Brain microvascular endothelial cell (primary cell): Measurements from ENCODE around the gene AURKA.
A peak's percentile ranks its signal among the peaks of the same experiment; 100 is the strongest.

ENCODE experiments used
- DNase-seq: peaks from one replicate; pipeline ENCODE4 v3.0.0-alpha.2; 2020
- H3K27ac ChIP-seq: fragments of 250-450 bp; sonication (Bioruptor Pico); 2 replicates; pipeline ENCODE4 v1.5.1; 2020; ENCODE audit warnings: mild to moderate bottlenecking, moderate library complexity
- H3K27me3 ChIP-seq: fragments of 250-450 bp; sonication (Bioruptor Pico); replicated peaks from 2 replicates; pipeline ENCODE4 v1.5.1; 2020; ENCODE audit warnings: mild to moderate bottlenecking
- H3K36me3 ChIP-seq: fragments of 250-450 bp; sonication (Bioruptor Pico); replicated peaks from 2 replicates; pipeline ENCODE4 v1.5.1; 2020; ENCODE audit warnings: mild to moderate bottlenecking
- H3K4me3 ChIP-seq: 2 replicates; pipeline ENCODE4 v1.5.1; 2011; ENCODE audit warnings: low read depth, mild to moderate bottlenecking, control low read depth, low read length, moderate library complexity
- CTCF ChIP-seq: IDR thresholded peaks from 2 replicates; pipeline ENCODE4 v1.5.1; 2011; ENCODE audit warnings: low read depth, mild to moderate bottlenecking, moderate library complexity, low read length, control low read depth, inconsistent platforms; ENCODE audit errors: missing control alignments
- in situ Hi-C: cut with HindIII; loops from 2 replicates; pipeline ENCODE4 v1.10.0; 2017; ENCODE audit warnings: low sequenced_read_pairs, low pct_ligation_motif_present

Gene AURKA

GRCh38 chr20:56392132-56392880 is at the start of gene AURKA, which contains the start of gene CSTF1:
AURKA (minus strand) TSS chr20:56392215; CDS start chr20:56388197, 4,018 bp downstream.
CSTF1 (plus strand) TSS chr20:56392645; CDS start chr20:56395553, 2,908 bp downstream.
- Histone ChIP-seq H3K27me3 (no peaks in the 10 kb centered on the region), H3K36me3 (peaks cover 18% of the 10 kb centered on the region), H3K4me3 (peak within 1 kb of the TSS; percentile 98), H3K27ac (peak within 1 kb of the TSS; percentile 76)
- DNase-seq: peak; percentile 100
- in situ Hi-C loops: no loop called here
- TF ChIP-seq CTCF: no peak

- in situ Hi-C loops: no loop called here
- DNase-seq: no peak
- no peaks in the 10 kb centered on the region for H3K27me3 ChIP-seq
- peak overlapping the region; percentile 87 for H3K27ac ChIP-seq
- no peak for TF ChIP-seq CTCF
- no peaks in the 10 kb centered on the region for H3K36me3 ChIP-seq
- no peak overlapping the region for H3K4me3 ChIP-seq
Measured at GRCh38 chr20:56440346-56441007, 48.5 kb upstream of the AURKA start.

- H3K27ac ChIP-seq: peak overlapping the region; percentile 87
- in situ Hi-C loops: no loop called here
Measured at GRCh38 chr20:56439771-56440291, 47.8 kb upstream of the AURKA start.

GRCh38 chr20:56438284-56438683 is 46.3 kb upstream of the AURKA start:
- in situ Hi-C loops: no loop called here
- Histone ChIP-seq H3K36me3 (no peaks in the 10 kb centered on the region), H3K27ac (no peak overlapping the region), H3K4me3 (no peak overlapping the region), H3K27me3 (no peaks in the 10 kb centered on the region)
- DNase-seq: no peak
- TF ChIP-seq CTCF: no peak

More at GRCh38 chr20:56439771-56440291, 47.8 kb upstream of the AURKA start:
- no peaks in the 10 kb centered on the region for H3K27me3 ChIP-seq
- no peak for TF ChIP-seq CTCF
- no peak overlapping the region for H3K4me3 ChIP-seq
- no peaks in the 10 kb centered on the region for H3K36me3 ChIP-seq
- peak; percentile 96 for DNase-seq

- H3K36me3 ChIP-seq: no peaks in the 10 kb centered on the region
- no peak overlapping the region for H3K4me3 ChIP-seq
- DNase-seq: no peak
- H3K27me3 ChIP-seq: no peaks in the 10 kb centered on the region
- in situ Hi-C loops: no loop called here
- no peak for TF ChIP-seq CTCF
- H3K27ac ChIP-seq: no peak overlapping the region
Measured at GRCh38 chr20:56437196-56437960, 45.4 kb upstream of the AURKA start.
